GM12874 (cell line): ENCODE measurements around the gene KANSL2.

Experiments
- CTCF ChIP-seq: IDR thresholded peaks from 2 replicates; pipeline ENCODE4 v1.5.1; 2011; ENCODE audit warnings: low read depth, mild to moderate bottlenecking, control low read depth, low read length, moderate library complexity; ENCODE audit not compliant: insufficient read depth

KANSL2 gene

GRCh38 chr12:48640428-48640827 lies 41.6 kb downstream of the KANSL2 start:
- no peak for TF ChIP-seq CTCF

- no peak for TF ChIP-seq CTCF
These were observed 51.0 kb downstream of the KANSL2 start for GRCh38 chr12:48631071-48631470.

DNA sequence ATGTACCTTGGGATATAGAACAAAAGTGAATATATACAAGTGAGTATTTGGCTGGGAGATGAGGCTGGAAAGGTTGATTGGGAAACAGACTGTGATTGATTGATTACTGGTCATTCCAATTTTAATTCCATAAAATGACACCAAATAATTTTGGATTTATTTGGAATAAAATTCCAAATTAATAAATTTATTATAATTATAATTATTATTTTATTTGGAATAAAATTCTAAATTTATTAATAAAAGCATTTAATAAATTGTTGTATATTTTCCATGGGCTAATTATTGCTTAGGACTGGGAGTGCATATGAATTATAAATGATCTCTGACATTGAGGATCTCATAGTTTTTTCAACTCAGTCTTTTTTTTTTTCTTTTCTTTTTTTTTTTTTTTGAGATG lies 51.7 kb downstream of the KANSL2 start:
- TF ChIP-seq CTCF: no peak

DNA sequence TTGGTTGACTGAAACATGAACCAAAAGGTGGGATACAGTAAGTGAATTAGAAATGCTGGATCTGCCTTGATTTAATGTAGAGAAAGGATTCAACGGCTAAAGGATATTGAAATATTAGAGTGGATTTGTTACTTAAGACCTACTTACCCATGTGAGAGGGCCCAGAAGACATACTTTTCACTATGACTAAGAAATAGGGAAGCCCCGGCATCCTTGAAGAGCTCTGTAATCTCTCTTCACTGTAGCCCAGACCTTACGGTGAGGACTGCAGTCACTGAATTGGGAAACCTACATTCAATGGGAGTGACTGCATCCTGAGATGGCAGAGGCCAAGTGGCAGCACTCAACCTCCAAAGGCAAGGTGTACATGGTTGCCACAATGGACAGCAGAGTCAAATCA lies 52.5 kb downstream of the KANSL2 start:
- no peak for TF ChIP-seq CTCF

DNA sequence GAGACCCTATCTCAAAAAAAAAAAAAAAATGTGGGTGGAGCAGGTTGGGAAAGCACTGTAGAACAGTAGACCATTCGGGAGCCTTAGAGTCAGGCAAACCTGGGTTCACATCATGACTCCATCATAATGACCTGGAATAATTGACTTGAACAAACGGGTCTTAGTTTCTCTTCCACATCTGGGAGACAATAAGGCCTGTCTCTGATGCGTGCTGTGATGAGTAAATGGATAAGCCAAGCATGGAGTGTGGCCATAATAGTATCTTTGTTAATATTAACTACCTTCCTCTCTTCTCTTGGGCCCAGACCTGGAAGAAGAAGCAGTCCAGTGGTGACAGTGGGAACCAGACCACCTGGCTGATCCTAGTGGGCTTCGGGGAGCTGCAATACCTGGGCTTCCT lies 54.5 kb downstream of the KANSL2 start:
- TF ChIP-seq CTCF: no peak

DNA sequence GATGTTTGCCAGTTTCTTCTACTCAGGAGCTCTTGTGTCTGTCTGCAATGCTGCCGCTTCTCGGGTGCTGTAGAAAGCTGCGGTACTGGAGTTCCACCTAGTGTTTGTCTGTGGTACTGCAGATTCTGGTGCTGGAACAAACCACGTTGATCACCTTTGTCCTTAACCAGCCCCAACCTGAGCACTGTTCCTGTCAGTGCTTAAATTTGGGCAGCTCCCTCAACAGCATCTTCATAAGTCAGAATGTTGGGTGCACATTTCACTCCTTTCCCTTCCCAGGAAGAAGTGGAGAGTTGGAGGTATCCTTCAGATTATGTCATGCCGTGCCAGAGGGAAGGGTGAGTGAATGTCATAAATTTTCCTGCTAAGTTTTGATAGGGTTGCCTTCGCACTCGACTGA lies 63.5 kb downstream of the KANSL2 start:
- peak; percentile 97 for TF ChIP-seq CTCF

DNA sequence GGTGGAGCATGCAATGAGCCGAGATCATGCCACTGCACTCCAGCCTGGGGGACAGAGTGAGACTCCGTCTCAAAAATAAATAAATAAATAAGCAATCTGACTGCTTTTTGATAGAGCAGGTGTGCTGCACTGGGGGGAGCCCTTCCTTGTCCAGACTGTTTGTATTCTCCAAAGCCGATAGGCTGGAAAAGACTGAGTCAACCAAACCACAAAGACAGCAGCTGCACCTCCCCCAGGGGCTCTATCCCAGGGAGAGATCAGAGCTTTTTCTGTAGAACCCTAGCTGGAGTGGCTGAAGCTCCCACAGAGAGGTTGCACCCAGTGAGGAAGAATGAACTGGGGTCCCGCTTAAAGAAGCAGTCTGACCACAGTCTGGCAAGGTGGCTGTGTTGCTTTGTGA lies 66.4 kb downstream of the KANSL2 start:
- no peak for TF ChIP-seq CTCF

DNA sequence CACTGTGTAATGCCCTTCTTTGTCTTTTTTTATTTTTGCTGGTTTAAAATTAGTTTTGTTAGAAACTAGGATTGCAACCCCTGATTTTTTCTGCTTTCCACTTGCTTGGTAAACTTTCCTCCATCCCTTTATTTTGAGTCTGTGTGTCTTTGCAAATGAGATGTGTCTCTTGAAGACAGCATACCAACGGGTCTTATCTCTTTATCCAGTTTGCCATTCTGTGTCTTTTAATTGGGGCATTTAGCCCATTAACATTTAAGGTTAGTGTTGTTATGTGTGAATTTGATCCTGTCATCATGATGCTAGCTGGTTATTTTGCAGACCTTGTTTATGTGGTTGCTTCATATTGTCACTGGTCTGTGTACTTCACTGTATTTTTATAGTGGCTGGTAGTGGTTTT lies 68.7 kb downstream of the KANSL2 start:
- no peak for TF ChIP-seq CTCF
